ENCODE results near the gene NPHP3. TPM values are rescaled to one million over a fixed set of nuclear protein-coding genes. Genes with fewer than 3 reads are reported as not detected.

Gene NPHP3
- total RNA-seq, 1 experiment from 2014 or later = 11.6 TPM

DNA sequence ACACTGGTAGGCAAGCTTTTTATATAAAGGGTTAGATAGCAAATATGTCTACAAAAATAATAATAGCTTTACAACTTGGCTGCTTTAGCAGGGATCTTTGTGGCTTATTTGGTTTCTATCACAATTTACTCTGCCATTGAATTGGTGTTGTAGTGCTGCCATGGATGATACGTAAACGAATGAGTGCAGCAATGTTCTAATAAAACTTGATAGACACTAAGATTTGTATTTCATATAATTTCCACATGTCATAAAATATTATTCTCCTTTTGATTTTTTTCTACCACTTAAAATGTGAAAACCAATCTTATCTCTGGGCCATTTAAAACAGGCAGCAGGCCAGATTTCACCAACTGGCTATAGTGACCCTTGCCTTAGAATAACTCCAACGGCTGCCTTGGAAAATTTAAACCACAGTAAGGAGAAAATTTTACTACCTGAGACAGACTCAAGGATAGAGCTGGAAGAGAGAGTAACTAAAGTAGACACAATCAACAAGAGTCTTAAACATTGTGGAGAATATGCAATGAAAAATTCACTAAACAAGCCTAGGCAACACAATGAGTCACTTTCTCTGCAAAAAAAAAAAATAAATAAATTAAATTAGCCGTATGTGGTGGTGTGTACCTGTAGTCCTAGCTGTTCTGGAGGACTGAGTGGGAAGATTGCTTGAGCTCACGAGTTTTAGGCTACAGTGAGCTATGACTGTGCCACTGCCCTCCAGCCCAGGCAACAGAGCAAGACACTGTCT is 8.1 kb downstream of the NPHP3 start:
- DNase-seq (ENCODE audit: low read depth) = no peak
- in situ Hi-C loops (cut with HindIII; ENCODE audit: low pct_unique_long_range_greater_than_20kb, low sequenced_read_pairs) = no loop called here

DNA sequence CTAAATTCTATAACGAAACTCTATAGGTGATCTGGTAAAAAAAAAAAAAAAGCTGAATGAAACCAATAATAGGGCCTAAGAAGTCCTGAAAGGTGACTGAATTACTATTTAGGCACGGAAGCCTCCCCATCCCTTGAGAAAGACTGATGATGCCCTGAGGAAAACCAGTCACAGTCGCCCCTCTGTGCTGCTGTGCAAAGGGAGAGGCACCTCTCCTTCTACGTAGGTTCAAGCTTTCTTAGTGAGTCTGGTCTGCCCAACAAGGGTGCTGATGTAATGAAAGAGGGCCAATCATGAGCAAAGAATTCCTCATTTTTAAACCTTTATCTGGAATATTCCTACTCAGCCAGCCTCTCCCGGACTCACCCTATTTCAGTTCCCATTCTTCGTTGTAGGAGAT is 11.9 kb downstream of the NPHP3 start:
- in situ Hi-C loops (cut with HindIII; ENCODE audit: low pct_unique_long_range_greater_than_20kb, low sequenced_read_pairs) = no loop called here
- no peak for DNase-seq (ENCODE audit: low read depth)

DNA sequence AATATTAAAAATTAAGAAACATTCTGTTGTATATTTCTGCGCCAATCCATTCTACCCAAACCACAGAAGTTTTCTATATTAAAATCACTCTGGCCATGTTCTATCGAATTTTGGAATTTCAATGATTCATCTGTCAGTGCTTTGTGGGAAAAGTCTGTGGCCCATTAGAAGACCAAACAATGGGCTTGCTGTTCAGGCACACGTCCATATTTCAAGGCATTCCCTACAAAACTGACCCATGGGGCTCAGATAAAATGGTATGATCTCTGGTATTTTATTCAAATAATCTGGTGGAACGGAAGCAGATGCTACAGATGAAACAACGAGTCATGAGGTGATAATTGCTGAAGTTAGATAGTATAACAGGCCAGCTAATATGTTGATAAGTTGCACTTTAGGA is 12.4 kb downstream of the NPHP3 start:
- DNase-seq (ENCODE audit: low read depth) = no peak
- in situ Hi-C loops (cut with HindIII; ENCODE audit: low pct_unique_long_range_greater_than_20kb, low sequenced_read_pairs) = no loop called here

DNA sequence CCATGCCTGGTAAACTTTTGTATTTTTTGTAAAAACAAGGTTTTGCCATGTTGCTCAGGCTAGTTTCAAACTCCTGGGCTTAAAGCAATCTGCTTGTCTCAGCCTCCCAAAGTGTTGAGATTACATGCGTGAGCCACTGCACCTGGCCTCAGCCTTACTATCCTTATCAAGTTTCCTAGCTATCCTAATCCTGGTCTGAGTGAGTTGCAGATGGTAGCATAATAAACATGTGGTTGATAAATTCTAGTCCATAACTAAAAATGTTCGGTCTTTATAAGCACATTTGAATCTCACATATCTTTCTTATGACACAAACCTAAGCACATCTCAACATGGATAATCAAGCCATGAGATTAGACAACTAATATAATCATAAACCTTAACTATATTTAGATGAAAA is 18.5 kb downstream of the NPHP3 start:
- DNase-seq (ENCODE audit: low read depth) = no peak
- in situ Hi-C loops (cut with HindIII; ENCODE audit: low pct_unique_long_range_greater_than_20kb, low sequenced_read_pairs) = no loop called here

DNA sequence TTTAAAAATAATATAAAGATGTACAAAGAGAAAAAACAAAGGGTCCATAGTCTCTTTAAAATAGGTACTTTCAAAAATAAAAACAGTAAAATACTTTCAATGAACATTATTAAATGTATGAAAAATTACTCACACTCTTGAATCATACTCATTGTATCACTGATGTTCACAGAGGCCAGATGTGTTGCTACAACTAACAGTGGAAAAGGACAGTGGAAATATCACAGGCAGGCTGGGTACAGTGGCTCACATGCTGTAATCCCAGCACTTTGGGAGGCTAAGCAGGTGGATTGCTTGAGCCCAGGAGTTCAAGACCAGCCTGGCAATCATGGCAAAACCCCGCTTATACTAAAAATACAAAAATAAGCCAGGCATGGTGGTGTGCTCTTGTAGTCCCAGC is 26.8 kb downstream of the NPHP3 start:
- in situ Hi-C loops (cut with HindIII; ENCODE audit: low pct_unique_long_range_greater_than_20kb, low sequenced_read_pairs) = no loop called here
- DNase-seq (ENCODE audit: low read depth) = no peak

DNA sequence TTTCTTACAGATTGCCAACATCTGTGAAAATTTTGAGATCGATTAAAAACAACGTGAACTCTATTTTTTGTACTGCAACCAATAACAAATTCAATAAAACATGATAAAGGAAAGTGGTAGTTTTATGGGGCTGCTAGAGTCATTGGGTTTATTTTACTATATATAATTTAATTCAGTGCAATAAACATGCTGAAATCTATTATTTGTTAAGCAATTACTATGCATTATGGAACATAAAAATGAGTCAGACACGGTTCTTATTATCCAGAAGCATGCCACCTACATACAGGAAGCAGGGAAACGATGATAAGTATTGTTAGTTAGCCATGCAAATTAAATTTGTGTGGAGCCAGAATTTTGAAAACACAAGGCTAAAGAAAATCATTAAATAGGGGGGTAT is 27.2 kb downstream of the NPHP3 start:
- in situ Hi-C loops (cut with HindIII; ENCODE audit: low pct_unique_long_range_greater_than_20kb, low sequenced_read_pairs) = no loop called here
- DNase-seq (ENCODE audit: low read depth) = no peak

DNA sequence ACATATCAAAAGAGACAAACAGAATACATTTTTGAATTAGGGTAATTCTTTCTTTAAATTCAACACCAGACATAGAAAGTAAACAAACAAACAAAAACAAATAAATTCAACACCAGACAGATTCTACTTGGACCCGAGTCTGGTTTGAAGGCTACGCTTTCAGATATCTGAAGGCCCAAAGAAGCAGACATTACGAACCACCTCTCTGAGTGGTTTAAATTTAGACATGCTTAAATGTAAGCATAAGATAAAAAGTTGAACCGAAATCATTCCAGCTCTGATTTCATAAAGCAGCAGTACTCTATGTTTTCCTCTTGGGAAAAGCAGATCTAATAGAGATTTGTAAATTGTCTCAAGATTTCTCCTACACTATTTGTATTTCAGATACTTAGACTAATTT is 32.2 kb downstream of the NPHP3 start:
- no peak for DNase-seq (ENCODE audit: low read depth)
- in situ Hi-C loops (cut with HindIII; ENCODE audit: low pct_unique_long_range_greater_than_20kb, low sequenced_read_pairs) = no loop called here

DNA sequence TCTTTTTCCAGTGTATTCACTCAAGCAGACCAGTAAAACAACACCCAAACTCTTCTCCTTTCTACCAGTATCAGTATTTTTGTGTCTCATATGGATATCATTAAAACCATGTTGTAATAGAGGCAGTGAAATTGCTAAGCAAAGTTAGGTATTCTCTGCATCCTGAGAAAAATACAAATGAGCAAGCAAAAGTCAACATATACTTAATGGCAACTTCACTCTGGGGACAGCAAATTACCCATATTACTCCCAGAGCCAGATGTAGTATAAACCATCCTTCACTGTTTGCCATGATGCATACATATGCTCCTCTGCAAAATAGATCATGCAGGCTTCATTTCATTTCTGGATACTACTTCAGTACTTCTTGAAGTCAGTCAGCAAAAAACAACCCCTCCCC is 40.0 kb downstream of the NPHP3 start:
- DNase-seq (ENCODE audit: low read depth) = no peak
- in situ Hi-C loops (cut with HindIII; ENCODE audit: low pct_unique_long_range_greater_than_20kb, low sequenced_read_pairs) = no loop called here

DNA sequence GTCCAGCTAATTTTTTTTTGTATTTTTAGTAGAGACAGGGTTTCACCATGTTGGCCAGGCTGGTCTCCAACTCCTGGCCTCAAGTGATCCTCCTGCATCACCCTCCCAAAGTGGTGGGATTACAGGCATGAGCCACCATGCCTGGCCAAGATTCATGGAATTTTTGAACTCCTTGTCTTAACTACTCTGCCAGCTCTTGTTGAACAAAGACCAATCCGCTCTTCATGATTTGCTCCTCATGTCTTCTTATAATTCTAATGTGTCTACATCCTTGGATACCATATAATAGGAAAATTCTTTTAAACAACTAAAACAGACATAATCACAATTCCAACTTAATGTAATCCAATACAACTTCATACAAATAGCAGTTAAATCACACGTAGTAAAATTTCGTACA is 40.8 kb downstream of the NPHP3 start:
- no peak for DNase-seq (ENCODE audit: low read depth)
- in situ Hi-C loops (cut with HindIII; ENCODE audit: low pct_unique_long_range_greater_than_20kb, low sequenced_read_pairs) = no loop called here

DNA sequence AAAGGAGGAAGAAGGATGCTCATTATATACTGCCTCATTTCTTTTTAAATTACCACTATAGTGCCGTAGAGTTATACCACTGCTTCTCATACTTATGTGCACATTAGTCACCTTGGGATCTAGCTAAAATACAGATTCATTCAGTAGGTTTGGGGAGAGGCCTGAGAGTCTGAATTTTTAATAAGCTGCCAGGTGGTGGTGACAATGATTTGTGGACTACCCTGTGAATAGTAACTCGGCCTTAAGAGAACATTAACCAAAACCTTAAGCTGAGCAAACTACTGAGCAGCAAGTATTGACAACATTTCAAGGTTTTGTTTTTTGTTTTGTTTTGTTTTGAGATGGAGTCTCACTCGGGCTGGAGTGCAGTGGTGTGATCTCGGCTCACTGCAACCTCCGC is 42.3 kb downstream of the NPHP3 start:
- in situ Hi-C loops (cut with HindIII; ENCODE audit: low pct_unique_long_range_greater_than_20kb, low sequenced_read_pairs) = no loop called here
- DNase-seq (ENCODE audit: low read depth) = no peak

DNA sequence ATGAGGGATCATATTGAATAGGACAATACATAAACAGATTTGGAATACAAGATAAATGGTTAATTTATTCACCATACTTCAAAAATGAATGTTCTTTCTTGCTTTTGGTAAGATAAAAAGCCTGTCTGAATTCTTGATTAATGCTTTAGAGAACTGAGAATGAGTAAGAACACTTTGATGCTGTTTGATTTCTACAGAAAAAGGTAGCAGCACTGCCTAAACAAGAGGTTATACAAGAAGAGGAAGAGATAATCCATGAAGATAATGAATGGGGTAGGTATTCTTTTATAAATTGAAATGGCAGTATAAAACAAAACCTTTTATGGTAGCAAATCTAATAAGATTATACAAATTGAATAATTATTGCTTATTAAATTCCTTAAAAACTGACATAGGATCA is 46.8 kb downstream of the NPHP3 start:
- in situ Hi-C loops (cut with HindIII; ENCODE audit: low pct_unique_long_range_greater_than_20kb, low sequenced_read_pairs) = no loop called here
- DNase-seq (ENCODE audit: low read depth) = no peak

DNA sequence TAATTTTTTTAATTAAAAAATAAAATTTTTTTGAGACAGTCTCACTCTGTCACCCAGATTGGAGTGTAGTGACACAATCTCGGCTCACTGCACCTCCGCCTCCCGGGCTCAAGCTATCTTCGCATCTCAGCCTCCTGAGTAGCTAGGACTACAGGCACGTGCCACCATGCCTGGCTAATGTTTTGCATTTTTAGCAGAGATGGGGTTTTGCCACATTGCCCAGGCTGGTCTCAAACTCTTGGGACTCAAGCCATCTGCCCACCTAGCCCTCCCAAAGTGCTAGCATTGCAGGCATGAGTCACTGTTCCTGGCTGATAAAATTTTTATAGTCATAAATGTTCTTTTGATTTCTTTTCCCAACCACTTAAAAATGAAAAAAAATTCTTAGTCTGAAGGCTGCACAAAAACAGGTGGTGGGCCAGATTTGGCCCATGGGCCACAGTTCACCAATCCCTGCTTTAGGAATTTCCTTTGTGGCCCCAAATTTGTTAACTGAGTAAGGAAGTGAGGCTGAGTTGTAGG is 52.9 kb downstream of the NPHP3 start:
- DNase-seq (ENCODE audit: low read depth) = no peak
- in situ Hi-C loops (cut with HindIII; ENCODE audit: low pct_unique_long_range_greater_than_20kb, low sequenced_read_pairs) = no loop called here

DNA sequence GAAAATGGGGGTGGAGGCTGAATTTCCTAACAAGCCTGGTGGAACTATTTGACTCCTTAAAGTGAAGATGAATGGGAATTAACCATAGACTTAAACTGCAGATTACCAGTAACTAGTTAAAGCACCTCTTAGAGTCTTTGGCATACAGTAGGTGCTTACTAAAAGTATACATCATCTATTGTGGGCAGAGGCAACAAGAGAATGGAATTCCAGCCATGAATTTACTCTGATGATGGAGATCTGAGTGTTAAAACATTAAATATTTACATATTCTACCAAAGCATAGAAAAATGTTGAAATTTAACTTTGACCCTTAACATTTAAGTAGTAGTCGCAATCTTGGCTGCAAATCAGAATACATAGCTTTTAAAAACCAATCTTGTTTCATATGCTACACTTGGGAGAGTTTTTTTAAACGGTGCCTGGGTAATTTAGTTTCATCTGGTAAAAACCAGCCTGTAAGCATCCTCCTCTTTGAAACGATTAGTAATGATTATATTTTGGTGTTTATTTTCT is 56.9 kb downstream of the NPHP3 start:
- in situ Hi-C loops (cut with HindIII; ENCODE audit: low pct_unique_long_range_greater_than_20kb, low sequenced_read_pairs) = no loop called here
- no peak for DNase-seq (ENCODE audit: low read depth)

DNA sequence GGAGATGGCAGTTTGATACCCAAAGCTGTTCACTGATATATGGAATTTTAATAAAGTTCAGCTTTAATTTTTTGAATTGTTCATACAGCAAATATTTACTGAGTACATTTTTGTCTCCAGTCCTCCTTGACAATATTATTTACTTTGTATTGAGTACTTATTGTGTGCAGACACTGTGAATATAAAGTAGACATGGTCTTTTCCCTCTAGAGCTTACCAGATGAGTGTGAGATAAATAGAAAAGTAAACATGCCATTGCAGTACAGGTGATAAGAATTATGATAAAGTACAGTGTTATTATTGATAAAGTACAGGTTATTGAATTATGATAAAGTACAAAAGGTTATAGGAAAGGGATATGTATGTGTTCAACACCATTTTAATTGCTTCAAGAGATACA is 60.0 kb downstream of the NPHP3 start:
- DNase-seq (ENCODE audit: low read depth) = no peak
- in situ Hi-C loops (cut with HindIII; ENCODE audit: low pct_unique_long_range_greater_than_20kb, low sequenced_read_pairs) = no loop called here

DNA sequence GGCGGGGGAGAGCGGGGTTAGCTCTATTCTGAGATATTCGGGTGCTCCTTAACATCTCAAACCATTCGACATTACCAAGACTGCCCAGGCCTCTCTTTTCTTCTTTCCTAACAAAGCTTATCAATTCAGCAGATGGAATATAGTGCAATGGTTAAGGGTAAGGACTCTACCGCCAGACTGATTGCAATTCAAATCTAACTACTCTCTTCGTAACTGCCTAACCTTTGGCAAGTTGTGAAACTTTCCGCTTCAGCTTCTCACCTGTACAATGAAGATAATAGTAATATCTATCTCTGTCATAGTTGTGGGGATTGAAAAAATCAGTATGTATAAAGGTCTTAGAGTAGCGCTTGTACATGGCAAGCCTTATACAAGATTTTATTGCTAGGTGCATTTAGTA is 61.1 kb downstream of the NPHP3 start:
- no peak for DNase-seq (ENCODE audit: low read depth)
- in situ Hi-C loops (cut with HindIII; ENCODE audit: low pct_unique_long_range_greater_than_20kb, low sequenced_read_pairs) = no loop called here

DNA sequence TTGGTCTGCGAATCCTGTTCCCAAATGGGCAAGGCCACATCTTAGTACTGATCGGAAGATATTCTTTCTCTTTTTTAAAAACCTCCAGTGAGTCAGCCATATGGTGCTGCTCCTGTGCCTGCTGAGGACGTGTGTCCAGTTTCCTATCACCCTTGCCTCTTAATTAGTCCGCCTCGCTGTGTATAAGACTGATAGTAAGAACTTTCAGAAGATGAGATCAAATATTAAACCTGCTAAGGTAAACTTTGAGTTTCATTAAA is 61.5 kb downstream of the NPHP3 start:
- no peak for DNase-seq (ENCODE audit: low read depth)
- in situ Hi-C loops (cut with HindIII; ENCODE audit: low pct_unique_long_range_greater_than_20kb, low sequenced_read_pairs) = no loop called here

DNA sequence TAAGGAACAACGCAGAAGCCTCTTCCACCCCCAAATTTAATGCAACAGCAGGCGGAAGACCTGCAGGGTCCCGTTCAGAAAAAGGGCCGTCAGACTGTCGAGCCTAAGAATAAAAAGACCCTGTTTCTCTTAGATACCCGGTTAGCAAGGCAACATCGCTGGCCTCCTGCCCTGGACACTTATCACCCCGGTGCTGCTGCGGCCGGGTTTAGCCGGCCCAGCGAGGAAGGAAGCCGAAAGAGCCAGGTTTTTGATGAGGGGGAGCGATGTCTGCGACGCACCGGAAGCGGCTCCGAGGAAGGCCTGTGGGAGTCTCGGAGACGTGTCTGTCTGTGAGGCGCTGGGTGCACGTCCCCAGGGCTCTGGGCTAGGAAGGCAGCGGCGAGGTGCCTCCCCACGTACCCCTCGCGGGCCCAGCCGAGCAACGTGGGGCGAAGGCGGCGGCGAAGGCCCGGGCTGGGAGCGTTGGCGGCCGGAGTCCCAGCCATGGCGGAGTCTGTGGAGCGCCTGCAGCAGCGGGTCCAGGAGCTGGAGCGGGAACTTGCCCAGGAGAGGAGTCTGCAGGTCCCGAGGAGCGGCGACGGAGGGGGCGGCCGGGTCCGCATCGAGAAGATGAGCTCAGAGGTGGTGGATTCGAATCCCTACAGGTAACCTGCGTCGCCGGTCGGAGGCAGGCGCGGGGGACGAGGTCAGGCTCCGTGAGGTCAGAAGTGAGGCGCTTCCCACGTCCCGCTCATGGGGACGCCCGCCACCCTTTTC is 62.0 kb downstream of the NPHP3 start, which contains the start of gene UBA5:
Gene UBA5, plus strand, starts transcription at position 278 of the 759 bp plus-strand sequence. Its CDS starts 209 bp downstream, at position 487.
- peak; percentile 76 for DNase-seq (ENCODE audit: low read depth)
- in situ Hi-C loops (cut with HindIII; ENCODE audit: low pct_unique_long_range_greater_than_20kb, low sequenced_read_pairs) = no loop called here

DNA sequence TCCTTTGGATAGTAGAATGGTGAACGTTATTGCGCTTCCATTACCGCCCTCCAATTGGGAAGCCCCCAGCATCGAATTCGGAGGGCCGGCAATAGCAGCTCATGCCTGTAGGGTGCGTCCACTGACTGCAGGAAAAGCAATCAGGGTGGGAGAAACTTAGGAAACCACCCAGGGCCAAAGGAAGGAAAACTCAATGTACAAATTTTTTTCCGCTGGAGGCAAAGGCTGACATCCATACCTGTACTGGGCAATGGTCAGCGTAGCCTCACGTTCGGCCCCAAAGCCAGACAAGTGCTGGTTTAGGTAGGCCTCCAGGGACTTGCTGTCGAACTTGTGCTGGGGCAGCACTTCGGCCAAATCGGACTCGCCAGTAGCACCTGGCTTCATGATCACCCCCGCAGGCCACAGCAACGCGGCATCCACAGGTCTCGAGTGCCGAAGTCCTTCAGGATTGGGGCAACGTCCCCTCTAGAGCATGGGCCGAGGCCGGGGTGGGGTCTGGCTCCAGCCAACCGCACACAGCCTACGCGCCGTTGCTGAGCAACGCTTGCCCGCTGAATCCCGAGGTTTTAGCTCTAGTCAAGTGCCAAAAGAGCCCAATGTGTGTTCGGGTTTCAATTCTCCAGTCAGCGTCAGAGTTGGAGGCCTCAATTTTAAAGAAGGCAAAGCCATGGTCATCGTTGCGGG is 62.7 kb downstream of the NPHP3 start, which contains the start of gene ACAD11:
Gene ACAD11, minus strand, starts transcription at position 445 of the 687 bp plus-strand sequence. Its CDS starts 58 bp downstream, at position 387.
- DNase-seq (ENCODE audit: low read depth) = peak; percentile 82
- in situ Hi-C loops (cut with HindIII; ENCODE audit: low pct_unique_long_range_greater_than_20kb, low sequenced_read_pairs) = no loop called here

DNA sequence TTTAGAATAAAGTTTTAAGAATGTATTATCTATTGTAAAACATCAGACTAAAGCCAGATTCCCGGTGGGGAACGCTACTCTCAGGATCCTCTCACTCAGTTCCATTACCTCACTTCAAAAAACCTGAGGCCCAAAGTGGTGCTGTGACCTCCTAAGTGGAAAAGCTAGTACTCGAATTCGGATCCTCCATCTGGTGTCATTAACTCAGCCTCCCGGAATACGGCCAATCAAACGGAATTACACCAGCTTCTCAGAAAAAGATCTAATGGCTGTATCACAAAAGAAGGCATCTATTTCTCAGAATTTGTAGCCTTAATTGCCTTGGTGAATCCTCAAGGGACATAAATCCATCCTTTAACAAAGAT is 63.2 kb downstream of the NPHP3 start:
- DNase-seq (ENCODE audit: low read depth) = no peak
- in situ Hi-C loops (cut with HindIII; ENCODE audit: low pct_unique_long_range_greater_than_20kb, low sequenced_read_pairs) = no loop called here

Measured in Caki2 (cell line).